ENCODE measurements around the gene NKAIN2.

GRCh38 chr6:124742971-124743370 is 939.3 kb downstream of the NKAIN2 start:
- TF ChIP-seq CTCF (IDR thresholded peaks at IDR 0.05), result no peak
- TF ChIP-seq ZFX (IDR thresholded peaks at IDR 0.05; ENCODE audit: borderline replicate concordance), result no peak

All from 22Rv1 (cell line).